ENCODE measurements around the gene ECI1. TPM values are rescaled to one million over a fixed set of nuclear protein-coding genes. Genes with fewer than 3 reads are reported as not detected.
A peak's percentile ranks its signal among the peaks of the same experiment; 100 is the strongest.

The ECI1 gene
- total RNA-seq, 1 donor from 2014 or later = 39.7 TPM

DNA sequence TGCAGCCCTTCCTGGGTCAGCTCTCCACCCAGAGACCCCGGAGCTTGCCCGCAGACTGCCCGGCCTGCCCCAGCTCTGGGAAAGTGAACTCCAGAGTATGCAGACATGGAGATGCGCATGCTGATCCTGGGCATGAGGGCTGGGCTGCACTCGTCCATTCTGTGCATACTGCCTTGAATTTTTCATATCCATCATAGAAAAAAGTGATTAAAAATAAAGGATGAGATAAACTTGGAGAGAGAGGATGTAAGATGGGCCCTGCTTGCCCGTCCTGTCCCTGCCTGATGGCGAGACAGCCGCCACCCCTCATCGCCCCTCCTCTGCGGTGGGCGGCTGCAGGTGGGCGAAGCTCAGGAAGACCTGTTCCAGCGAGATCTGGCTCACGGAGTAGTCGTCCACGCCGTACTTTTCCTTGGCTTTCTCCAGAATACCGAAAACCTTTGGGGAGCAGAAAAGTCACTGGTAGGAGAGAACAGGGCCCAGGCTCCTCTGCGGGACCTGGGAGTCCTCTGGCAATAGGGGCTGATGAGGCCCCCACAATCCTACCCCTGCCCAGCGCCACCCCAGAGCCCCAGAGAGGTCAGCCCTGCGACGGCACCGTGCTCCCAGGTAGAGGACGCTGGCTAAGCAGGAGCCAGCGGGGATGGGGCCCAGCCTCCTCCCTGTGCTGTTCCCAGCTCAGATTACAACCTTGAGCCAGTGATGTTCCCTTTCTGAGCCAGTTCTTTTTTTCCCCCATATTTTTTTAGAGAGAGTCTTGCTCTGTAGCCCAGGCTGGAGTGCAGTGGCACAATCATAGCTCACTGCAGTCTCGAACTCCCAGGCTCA lies 25.2 kb upstream of the ECI1 start:
- Histone ChIP-seq H4K20me1 (ENCODE audit: low read depth) (no peaks in the 10 kb centered on the region), H3F3A (ENCODE audit: low read depth) (no peaks in the 10 kb centered on the region), H3K9ac (peak overlapping the region; percentile 58), H3K4me3 (no peak overlapping the region), H3K27me3 (no peaks in the 10 kb centered on the region), H3K4me2 (no peak overlapping the region), H3K4me1 (no peaks in the 10 kb centered on the region), H2AFZ (replicated peaks) (no peak overlapping the region), H3K79me2 (ENCODE audit: low read depth) (no peaks in the 10 kb centered on the region), H3K36me3 (no peaks in the 10 kb centered on the region), H3K27ac (no peak overlapping the region), H3K9me3 (ENCODE audit: low read depth) (no peaks in the 10 kb centered on the region)
- Mint-ChIP-seq H3K27ac (no peak overlapping the region), H3K36me3 (no peaks in the 10 kb centered on the region), H3K27me3 (ENCODE audit: insufficient read depth, low read depth) (peaks cover 2% of the 10 kb centered on the region), H3K4me1 (peaks cover 2% of the 10 kb centered on the region), H3K4me3 (no peak overlapping the region), H3K9me3 (no peaks in the 10 kb centered on the region)
- no peak for DNase-seq (ENCODE audit: low spot score)
- TF ChIP-seq EZH2phosphoT487 (IDR thresholded peaks at IDR 0.05) (no peak), EZH2 (IDR thresholded peaks at IDR 0.05) (no peak)
- TF ChIP-seq, protein P1, sequence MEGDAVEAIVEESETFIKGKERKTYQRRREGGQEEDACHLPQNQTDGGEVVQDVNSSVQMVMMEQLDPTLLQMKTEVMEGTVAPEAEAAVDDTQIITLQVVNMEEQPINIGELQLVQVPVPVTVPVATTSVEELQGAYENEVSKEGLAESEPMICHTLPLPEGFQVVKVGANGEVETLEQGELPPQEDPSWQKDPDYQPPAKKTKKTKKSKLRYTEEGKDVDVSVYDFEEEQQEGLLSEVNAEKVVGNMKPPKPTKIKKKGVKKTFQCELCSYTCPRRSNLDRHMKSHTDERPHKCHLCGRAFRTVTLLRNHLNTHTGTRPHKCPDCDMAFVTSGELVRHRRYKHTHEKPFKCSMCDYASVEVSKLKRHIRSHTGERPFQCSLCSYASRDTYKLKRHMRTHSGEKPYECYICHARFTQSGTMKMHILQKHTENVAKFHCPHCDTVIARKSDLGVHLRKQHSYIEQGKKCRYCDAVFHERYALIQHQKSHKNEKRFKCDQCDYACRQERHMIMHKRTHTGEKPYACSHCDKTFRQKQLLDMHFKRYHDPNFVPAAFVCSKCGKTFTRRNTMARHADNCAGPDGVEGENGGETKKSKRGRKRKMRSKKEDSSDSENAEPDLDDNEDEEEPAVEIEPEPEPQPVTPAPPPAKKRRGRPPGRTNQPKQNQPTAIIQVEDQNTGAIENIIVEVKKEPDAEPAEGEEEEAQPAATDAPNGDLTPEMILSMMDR (IDR thresholded peaks at IDR 0.05) = no peak

DNA sequence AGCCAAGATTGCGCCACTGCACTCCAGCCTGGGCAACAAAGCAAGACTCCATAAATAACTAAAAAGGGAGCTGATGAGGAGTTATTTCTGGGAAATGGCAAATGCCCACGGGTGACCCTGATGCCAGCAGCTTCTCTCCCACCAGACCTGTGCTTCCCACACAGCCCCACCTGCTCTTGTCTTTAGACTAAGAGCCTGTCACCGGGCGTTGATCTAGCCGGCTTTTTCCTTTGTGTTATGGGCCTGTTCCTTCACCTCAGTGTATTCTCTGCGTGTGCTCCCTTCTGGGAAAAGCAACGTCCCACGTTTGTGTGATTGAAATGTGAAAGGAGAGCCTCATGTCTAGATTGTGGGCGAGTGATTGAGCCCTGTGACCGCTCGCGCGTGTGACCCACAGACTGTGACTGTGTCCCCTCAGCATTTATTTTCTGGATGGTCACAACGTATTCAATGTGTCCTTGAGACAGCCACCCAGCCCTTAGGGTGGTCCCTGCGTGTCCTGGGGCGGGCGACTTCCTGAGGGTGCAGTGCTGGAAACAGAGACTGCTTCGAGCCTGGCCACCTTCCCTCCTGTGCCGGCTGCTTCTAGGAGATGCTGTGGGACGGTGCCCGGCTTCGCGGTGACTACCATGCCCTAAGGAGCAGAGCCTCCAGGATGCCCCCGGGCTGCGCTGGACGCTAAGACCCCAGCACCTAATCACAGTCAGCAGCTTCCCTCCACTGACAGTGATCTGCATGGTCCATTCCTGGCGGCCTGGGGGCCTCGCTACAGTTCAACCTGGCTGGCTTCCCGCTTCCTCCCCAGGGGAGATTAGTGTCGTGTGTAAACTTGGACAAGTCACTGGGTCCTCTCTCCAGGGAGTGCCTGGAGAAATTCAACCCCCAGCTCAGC lies 24.3 kb upstream of the ECI1 start:
- peaks cover 4% of the 10 kb centered on the region for H3K27me3 Mint-ChIP-seq (ENCODE audit: insufficient read depth, low read depth)
- no peak overlapping the region for H3K4me3 Mint-ChIP-seq
- Histone ChIP-seq H3K79me2 (ENCODE audit: low read depth) (no peaks in the 10 kb centered on the region), H3K27ac (no peak overlapping the region), H3K4me3 (no peak overlapping the region), H3K27me3 (no peaks in the 10 kb centered on the region), H3K9me3 (ENCODE audit: low read depth) (no peaks in the 10 kb centered on the region), H4K20me1 (ENCODE audit: low read depth) (no peaks in the 10 kb centered on the region), H3K4me2 (no peak overlapping the region), H3K9ac (no peak overlapping the region), H3K4me1 (no peaks in the 10 kb centered on the region), H3K36me3 (no peaks in the 10 kb centered on the region), H2AFZ (replicated peaks) (no peak overlapping the region), H3F3A (ENCODE audit: low read depth) (no peaks in the 10 kb centered on the region)
- H3K4me1 Mint-ChIP-seq = peaks cover 2% of the 10 kb centered on the region
- TF ChIP-seq EZH2 (IDR thresholded peaks at IDR 0.05) (no peak), EZH2phosphoT487 (IDR thresholded peaks at IDR 0.05) (no peak)
- TF ChIP-seq, protein P1 (IDR thresholded peaks at IDR 0.05) = no peak
- no peak for DNase-seq (ENCODE audit: low spot score)
- H3K27ac Mint-ChIP-seq = no peak overlapping the region
- H3K9me3 Mint-ChIP-seq = no peaks in the 10 kb centered on the region
- no peaks in the 10 kb centered on the region for H3K36me3 Mint-ChIP-seq

GRCh38 chr16:2273931-2274330 lies 22.5 kb upstream of the ECI1 start:
- H3K4me3 ChIP-seq = no peak overlapping the region
- peaks cover 17% of the 10 kb centered on the region for H3K79me2 ChIP-seq (ENCODE audit: low read depth)
- Mint-ChIP-seq H3K27ac (no peak overlapping the region), H3K4me1 (peaks cover 9% of the 10 kb centered on the region), H3K9me3 (no peaks in the 10 kb centered on the region), H3K4me3 (no peak overlapping the region), H3K36me3 (no peaks in the 10 kb centered on the region), H3K27me3 (ENCODE audit: insufficient read depth, low read depth) (peaks cover 4% of the 10 kb centered on the region)
- no peak overlapping the region for H3K27ac ChIP-seq
- no peaks in the 10 kb centered on the region for H3K9me3 ChIP-seq (ENCODE audit: low read depth)
- no peak for TF ChIP-seq EZH2 (IDR thresholded peaks at IDR 0.05)
- TF ChIP-seq, protein P1 (IDR thresholded peaks at IDR 0.05) = no peak
- no peak for TF ChIP-seq EZH2phosphoT487 (IDR thresholded peaks at IDR 0.05)
- H2AFZ ChIP-seq (replicated peaks) = no peak overlapping the region
- no peak overlapping the region for H3K4me2 ChIP-seq
- no peaks in the 10 kb centered on the region for H3K36me3 ChIP-seq
- H3K9ac ChIP-seq = no peak overlapping the region
- H3K27me3 ChIP-seq = no peaks in the 10 kb centered on the region
- no peak for DNase-seq (ENCODE audit: low spot score)
- H3F3A ChIP-seq (ENCODE audit: low read depth) = peaks cover 7% of the 10 kb centered on the region
- peaks cover 3% of the 10 kb centered on the region for H3K4me1 ChIP-seq
- peaks cover 10% of the 10 kb centered on the region for H4K20me1 ChIP-seq (ENCODE audit: low read depth)

Measured in neural progenitor cell (in vitro differentiated cells).